Retinal pigment epithelial cell (primary cell): ENCODE results near the gene HRCT1.

Experiments
- DNase-seq: peaks from one replicate; pipeline ENCODE4 v3.0.0-alpha.2; 2010; ENCODE audit warnings: low read depth
- H3K4me3 ChIP-seq: 2 replicates; pipeline ENCODE4 v1.5.1; 2011; ENCODE audit warnings: mild to moderate bottlenecking, low read length, control low read depth, moderate library complexity
- CTCF ChIP-seq: conservative IDR thresholded peaks from 2 replicates; pipeline ENCODE4 v1.5.1; 2011; ENCODE audit warnings: low read depth, low read length, control low read depth, inconsistent platforms

Gene HRCT1

GRCh38 chr9:35920051-35920620, 14.1 kb downstream of the HRCT1 start:
- TF ChIP-seq CTCF = no peak
- no peak for DNase-seq

GRCh38 chr9:35923598-35923926, 17.6 kb downstream of the HRCT1 start:
- no peak for TF ChIP-seq CTCF
- no peak overlapping the region for H3K4me3 ChIP-seq
- DNase-seq = no peak

More at GRCh38 chr9:35920051-35920620, 14.1 kb downstream of the HRCT1 start:
- no peak overlapping the region for H3K4me3 ChIP-seq

- H3K4me3 ChIP-seq = no peak overlapping the region
- DNase-seq = no peak
- no peak for TF ChIP-seq CTCF
These were observed 18.1 kb downstream of the HRCT1 start for GRCh38 chr9:35923927-35924763.

- H3K4me3 ChIP-seq = no peak overlapping the region
- no peak for DNase-seq
- TF ChIP-seq CTCF = no peak
These were observed 22.8 kb downstream of the HRCT1 start for GRCh38 chr9:35928591-35929452.

GRCh38 chr9:35929453-35929718, 23.4 kb downstream of the HRCT1 start:
- DNase-seq = no peak
- no peak for TF ChIP-seq CTCF

GRCh38 chr9:35930521-35930920, 24.5 kb downstream of the HRCT1 start:
- no peak for TF ChIP-seq CTCF
- no peak overlapping the region for H3K4me3 ChIP-seq
- DNase-seq = no peak

More at GRCh38 chr9:35929453-35929718, 23.4 kb downstream of the HRCT1 start:
- no peak overlapping the region for H3K4me3 ChIP-seq
